Right kidney (tissue), 1 donor: ENCODE results near the gene PAK2.
"Not testable (repeated sequence)": the region's sequence is repeated elsewhere in the genome, so short reads cannot be mapped to it uniquely, and the experiment has no call there.

Experiments
- DNase-seq: peaks from one replicate; pipeline ENCODE4 v3.0.0-alpha.2; 2016

Gene PAK2

GRCh38 chr3:196726788-196727675 is 12.6 kb upstream of the PAK2 start:
- DNase-seq, result no peak

- no peak for DNase-seq
These were observed 3.9 kb upstream of the PAK2 start for GRCh38 chr3:196735751-196736150.

GRCh38 chr3:196736670-196737374 is 2.8 kb upstream of the PAK2 start:
- DNase-seq, result no peak

- no peak for DNase-seq
These were observed 2.0 kb upstream of the PAK2 start for GRCh38 chr3:196737655-196738054.

GRCh38 chr3:196740481-196741248 is 1.0 kb downstream of the PAK2 start:
- DNase-seq, result no peak

- peak; percentile 12 for DNase-seq
These were observed 1.7 kb downstream of the PAK2 start for GRCh38 chr3:196741249-196741889.

GRCh38 chr3:196743569-196743968 is 3.9 kb downstream of the PAK2 start:
- DNase-seq, result not testable (repeated sequence)

GRCh38 chr3:196749125-196749524 is 9.5 kb downstream of the PAK2 start:
- DNase-seq, result no peak

- DNase-seq, result no peak
These were observed 13.5 kb downstream of the PAK2 start for GRCh38 chr3:196753201-196753600.

GRCh38 chr3:196754091-196754981 is 14.7 kb downstream of the PAK2 start:
- DNase-seq, result no peak

- no peak for DNase-seq
These were observed 17.1 kb downstream of the PAK2 start for GRCh38 chr3:196756732-196757131.

GRCh38 chr3:196757876-196758739 is 18.5 kb downstream of the PAK2 start:
- no peak for DNase-seq

- no peak for DNase-seq
These were observed 23.5 kb downstream of the PAK2 start for GRCh38 chr3:196763179-196763578.

- DNase-seq, result no peak
These were observed 25.8 kb downstream of the PAK2 start for GRCh38 chr3:196765454-196765853.

GRCh38 chr3:196771067-196771466 is 31.4 kb downstream of the PAK2 start:
- DNase-seq, result no peak

GRCh38 chr3:196772102-196772501 is 32.4 kb downstream of the PAK2 start:
- no peak for DNase-seq

GRCh38 chr3:196772897-196773296 is 33.2 kb downstream of the PAK2 start:
- DNase-seq, result no peak

GRCh38 chr3:196774191-196774820 is 34.6 kb downstream of the PAK2 start:
- no peak for DNase-seq

GRCh38 chr3:196774848-196775422 is 35.3 kb downstream of the PAK2 start:
- no peak for DNase-seq
